Stimulated activated CD4-positive, alpha-beta T cell treated with anti-CD3 and anti-CD28 coated beads, Interleukin-4, amount 100 ng/mL, for 48 hours (primary cell): ENCODE measurements around the gene CACHD1.
"Not testable (repeated sequence)": the region's sequence is repeated elsewhere in the genome, so short reads cannot be mapped to it uniquely, and the experiment has no call there.

Experiments
- DNase-seq, 2 donors: peaks; one replicate each; pipeline ENCODE4 v3.0.0-alpha.2; 2020; ENCODE audit warnings: low read depth in 2 of 2

Gene CACHD1

DNA sequence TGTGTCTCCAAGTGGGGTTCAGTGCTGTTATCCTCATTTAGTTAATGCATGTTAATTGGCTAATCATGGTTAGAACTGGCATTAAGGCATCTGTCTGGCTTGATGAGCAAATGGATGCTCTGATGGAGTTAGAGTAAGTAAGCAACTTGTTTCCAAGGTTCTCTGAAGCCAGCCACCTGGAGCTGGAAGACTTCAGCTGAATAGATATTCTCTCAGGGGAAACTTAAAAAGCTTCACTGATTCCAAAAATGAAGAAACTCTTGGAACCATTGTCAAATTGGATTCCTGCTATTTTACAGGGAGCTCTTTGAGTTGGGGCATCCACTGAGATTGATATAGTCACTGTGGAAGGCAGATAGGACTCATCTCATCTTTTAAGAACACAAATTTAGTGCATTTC, 118.9 kb downstream of the CACHD1 start:
- no peak for DNase-seq

DNA sequence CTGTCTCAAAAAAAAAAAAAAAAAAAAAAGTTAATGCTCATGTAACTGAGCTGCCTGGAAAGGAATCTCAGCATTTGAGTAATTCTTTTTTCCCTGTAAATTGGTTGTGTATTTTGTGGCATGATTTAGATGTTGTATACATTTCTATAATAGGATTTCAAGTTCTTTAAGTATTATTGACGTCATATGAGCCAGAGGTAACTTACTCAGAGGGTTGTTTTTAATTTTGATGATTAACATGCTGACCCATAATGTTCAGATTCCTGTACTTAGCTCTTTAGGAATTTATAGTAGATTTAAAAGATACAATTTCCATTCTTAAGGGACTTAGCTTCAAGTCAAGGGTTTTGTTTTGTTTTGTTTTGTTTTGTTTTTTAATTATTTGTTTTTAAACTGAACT, 120.4 kb downstream of the CACHD1 start:
- DNase-seq = no peak

- no peak for DNase-seq
Observed at GRCh38 chr1:64594446-64594845, 124.5 kb downstream of the CACHD1 start.

- no peak for DNase-seq
Observed at GRCh38 chr1:64595871-64596515, 126.1 kb downstream of the CACHD1 start.

DNA sequence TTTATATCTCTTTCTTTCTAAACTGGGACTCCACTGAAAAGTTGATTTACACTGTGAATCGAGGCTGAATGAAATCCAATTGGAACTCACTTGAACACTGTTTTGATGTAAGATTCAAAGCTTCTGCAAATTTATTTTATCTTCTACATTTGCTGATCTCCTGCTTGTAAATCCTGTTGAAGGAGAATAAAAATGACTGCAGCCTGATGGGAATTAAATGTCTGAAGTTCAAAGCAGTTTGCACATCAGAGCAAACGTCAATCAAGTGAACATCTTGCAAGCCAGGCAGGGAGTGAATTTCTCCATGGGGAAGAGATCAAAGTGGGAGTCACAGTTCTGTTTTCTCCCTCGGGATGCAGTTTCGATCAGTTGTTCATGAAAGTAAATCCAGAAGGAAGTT, 127.2 kb downstream of the CACHD1 start:
- DNase-seq = no peak

DNA sequence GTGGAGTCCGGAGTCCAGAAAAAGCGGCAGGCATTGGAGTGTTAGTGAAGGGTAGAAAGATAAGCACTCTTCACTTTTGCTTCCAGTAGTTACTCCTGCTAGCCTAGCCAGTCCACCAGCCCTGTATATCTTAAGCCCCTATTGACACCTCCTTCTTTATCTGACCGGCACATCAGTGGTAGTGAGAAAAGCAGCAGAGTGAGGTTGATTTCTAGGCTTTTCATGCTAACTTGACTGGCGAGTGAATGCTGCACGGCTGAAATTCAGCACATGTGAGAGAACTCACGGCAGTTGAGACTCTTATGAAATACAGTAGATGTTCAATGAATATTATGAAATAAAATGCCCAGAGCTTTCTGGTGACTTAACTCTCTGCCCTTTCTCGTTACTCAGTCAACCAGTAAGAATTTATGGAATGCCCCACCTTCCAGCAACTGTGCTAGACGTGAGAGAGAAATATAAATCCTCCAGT, 128.2 kb downstream of the CACHD1 start:
- no peak for DNase-seq

- DNase-seq = no peak
Observed at GRCh38 chr1:64599242-64599641, 129.3 kb downstream of the CACHD1 start.

DNA sequence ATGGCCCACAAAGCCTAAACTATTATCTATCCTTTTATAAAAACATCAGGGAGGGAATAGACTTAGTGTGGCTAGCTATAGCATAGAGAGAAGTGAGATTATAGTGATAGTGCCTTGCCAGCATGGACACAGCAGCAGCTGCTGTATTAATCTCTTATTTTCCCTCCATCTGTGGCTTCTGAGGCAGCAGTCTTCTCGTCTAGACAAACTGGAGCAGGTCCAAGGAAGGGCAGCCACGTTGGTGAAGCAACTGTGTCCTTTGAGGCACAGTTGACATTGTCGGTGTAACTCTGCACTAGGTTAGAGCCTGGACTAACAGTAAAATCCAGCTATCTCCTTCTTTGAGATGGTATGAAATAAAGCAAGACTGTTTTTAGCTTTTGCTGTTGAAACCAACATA, 131.3 kb downstream of the CACHD1 start:
- DNase-seq = no peak

- DNase-seq = no peak
Observed at GRCh38 chr1:64608005-64608650, 138.2 kb downstream of the CACHD1 start.

DNA sequence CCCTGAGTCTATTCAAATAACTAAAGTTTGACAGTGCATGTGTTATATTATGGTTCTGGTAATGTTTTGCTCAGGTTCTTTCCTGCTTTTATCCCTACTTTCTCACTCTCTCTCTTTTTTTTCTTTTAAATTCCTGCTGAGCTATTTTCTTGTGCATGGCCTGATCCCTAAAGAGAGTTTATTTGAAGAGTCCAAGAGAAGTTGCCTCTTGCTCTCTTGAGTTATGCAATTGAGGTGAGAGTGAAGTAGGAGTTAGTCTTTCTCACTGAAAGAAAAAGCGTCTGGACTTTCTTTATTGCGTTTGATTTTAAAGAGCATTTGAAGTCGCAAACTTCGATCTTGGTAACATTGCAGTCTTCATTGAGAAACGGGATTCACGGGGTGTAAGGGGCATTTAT, 138.7 kb downstream of the CACHD1 start:
- no peak for DNase-seq

- DNase-seq = not testable (repeated sequence)
Observed at GRCh38 chr1:64610950-64611349, 141.0 kb downstream of the CACHD1 start.

GRCh38 chr1:64616039-64616438, 146.1 kb downstream of the CACHD1 start:
- DNase-seq = no peak

DNA sequence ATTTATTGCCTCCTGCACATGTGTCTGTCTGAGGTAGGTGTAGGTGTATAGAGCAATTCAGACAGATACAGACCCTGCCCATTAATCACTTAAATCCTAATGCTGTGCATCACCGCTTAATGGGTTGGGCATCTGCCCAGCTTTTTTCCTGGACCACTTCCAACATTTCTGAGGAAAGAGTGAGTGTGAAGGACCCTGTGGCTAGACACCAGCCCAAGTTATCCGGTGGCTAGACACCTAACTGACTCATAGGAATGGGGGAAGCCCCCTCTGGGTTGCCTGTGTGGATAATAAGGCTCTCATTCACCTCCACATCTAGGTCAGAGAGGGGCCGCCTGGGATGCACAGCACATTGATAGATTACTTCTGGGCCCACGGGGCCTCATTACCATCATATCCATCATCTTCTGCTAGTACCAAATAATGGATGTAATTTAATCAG, 153.8 kb downstream of the CACHD1 start:
- peak in 1 of 2 donors; percentile 5 for DNase-seq

GRCh38 chr1:64624218-64624713, 154.3 kb downstream of the CACHD1 start:
- DNase-seq = no peak

DNA sequence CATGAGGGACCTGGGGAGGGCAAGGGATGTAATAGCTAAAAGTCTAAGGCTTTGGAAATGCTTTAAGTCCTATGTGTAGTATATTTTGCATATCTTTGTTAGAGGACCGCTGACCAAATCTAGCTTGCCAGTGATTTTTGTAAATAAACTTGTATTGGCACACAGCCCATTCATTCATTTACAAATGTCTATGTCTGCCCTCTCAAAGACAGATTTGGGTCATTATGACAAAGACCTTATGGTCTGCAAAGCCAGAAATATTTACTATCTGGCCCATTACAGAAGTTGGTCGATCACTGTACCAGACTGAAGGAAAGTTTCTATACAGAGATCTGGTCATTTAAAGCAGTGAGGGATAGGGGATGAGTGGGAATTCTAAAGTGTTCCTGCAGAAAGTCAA, 154.9 kb downstream of the CACHD1 start:
- DNase-seq = no peak

DNA sequence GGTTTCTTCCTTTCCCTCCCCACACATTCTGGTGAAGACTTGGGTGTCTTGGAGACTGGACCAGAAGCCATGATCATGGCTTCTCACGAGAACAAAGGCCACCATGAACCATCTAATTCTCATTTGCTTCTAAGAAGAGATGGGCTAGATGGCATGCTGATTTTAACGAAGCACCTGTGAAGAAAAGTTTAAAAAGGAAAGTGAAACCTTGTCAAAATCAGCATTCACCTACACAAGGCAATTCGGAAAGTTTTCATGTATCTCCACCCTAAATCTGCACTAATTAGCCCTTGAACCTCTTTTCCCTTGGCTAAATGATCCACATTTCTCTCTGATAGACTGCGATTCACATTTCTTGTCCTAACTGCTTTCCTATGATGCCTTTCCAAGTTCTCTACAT, 160.7 kb downstream of the CACHD1 start:
- no peak for DNase-seq

- no peak for DNase-seq
Observed at GRCh38 chr1:64631346-64632034, 161.6 kb downstream of the CACHD1 start.

DNA sequence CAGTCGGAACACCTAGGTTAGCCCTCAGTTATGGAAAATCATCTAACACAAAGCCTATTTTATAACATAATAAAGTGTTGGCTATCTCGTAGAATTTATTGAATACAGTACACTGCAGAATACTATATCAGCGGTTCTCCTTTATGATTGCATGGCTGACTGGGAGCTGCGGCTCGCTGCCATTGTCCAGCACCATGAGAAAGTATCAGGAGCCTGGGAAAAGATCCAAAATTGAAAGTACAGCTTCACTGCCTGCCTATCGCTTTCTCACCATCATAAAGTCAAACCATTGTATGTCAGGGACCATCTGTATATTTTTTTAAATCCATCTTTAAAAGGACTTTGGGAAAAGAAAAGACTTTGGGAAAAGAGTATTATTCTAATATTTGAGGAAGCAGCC, 163.0 kb downstream of the CACHD1 start:
- no peak for DNase-seq

- DNase-seq = no peak
Observed at GRCh38 chr1:64645735-64646134, 175.8 kb downstream of the CACHD1 start.

GRCh38 chr1:64650411-64650810, 180.5 kb downstream of the CACHD1 start:
- no peak for DNase-seq

DNA sequence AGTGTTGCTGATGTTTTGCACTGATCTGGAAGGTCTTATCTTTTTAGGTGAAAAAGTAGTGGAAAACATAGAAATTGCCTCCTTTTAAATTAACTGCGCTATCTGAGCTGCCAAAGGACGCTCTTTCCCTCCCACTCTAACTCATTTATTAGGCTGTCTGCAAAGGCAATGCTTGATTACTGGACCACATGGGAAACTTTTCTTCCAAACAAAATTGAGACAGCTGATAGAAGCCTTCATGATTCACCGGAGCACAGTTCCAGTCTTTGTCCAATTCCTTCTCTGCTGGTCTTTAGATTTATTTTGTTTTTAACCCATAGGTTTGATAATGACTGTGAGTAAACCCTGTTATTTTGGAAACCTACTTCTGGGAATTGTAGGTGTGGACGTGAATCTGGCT, 181.9 kb downstream of the CACHD1 start:
- no peak for DNase-seq

- no peak for DNase-seq
Observed at GRCh38 chr1:64653466-64653865, 183.5 kb downstream of the CACHD1 start.
